Adrenal gland (tissue), 12 donors: Measurements from ENCODE around the gene ISCA2. TPM values are rescaled to one million over a fixed set of nuclear protein-coding genes. Genes with fewer than 3 reads are reported as not detected.

ENCODE experiments used
- DNase-seq, 7 donors: peaks; one replicate each; pipeline ENCODE4 v3.0.0-alpha.2; 2019 to 2020
- H3K27ac ChIP-seq, 5 donors: fragments of 200-600 bp; sonication (generic) in 4 of 5; 1 replicate in 3 of 5; 2 replicates in 2 of 5; pipeline versions ENCODE4 v1.5.1 to v1.8.0; 2016 to 2020; ENCODE audit warnings: mild to moderate bottlenecking in 1 of 5
- H3K27me3 ChIP-seq: fragments of 200-600 bp; 2 replicates; pipeline ENCODE4 v1.8.0; 2021
- H3K36me3 ChIP-seq, 2 donors: fragments of 200-600 bp; replicated peaks in 1 of 2; 1 replicate in 1 of 2; 2 replicates in 1 of 2; pipeline versions ENCODE4 v1.5.1 to v1.8.0; 2018 to 2022
- H3K4me1 ChIP-seq, 2 donors: fragments of 200-600 bp; replicated peaks in 1 of 2; 1 replicate in 1 of 2; 2 replicates in 1 of 2; pipeline versions ENCODE4 v1.5.1 to v1.8.0; 2018 to 2021
- H3K4me3 ChIP-seq, 4 donors: fragments of 200-600 bp; sonication (generic) in 3 of 4; one replicate each; pipeline ENCODE4 v1.5.1; 2016 to 2018
- H3K9me3 ChIP-seq, 3 donors: fragments of 200-600 bp; sonication (generic) in 1 of 3; replicated peaks in 1 of 3; 1 replicate in 2 of 3; 2 replicates in 1 of 3; pipeline versions ENCODE4 v1.5.1 to v1.8.0; 2016 to 2021
- CTCF ChIP-seq, 6 experiments: fragments of 450-650 bp in 4 of 6; fragments of 200-600 bp in 2 of 6; sonication (generic) in 1 of 6; IDR thresholded peaks; 1 replicate in 5 of 6; 2 replicates in 1 of 6; pipeline versions ENCODE4 v1.5.1 to v1.8.0; 2016 to 2021; ENCODE audit warnings: antibody characterized with exemption in 6 of 6, mild to moderate bottlenecking in 2 of 6, moderate library complexity in 1 of 6
- POLR2A ChIP-seq, 2 donors: fragments of 450-650 bp; IDR thresholded peaks; one replicate each; pipeline ENCODE4 v1.6.1; 2017; ENCODE audit warnings: antibody characterized with exemption in 2 of 2, mild to moderate bottlenecking in 2 of 2, moderate library complexity in 1 of 2
- WGBS, 4 donors: extraction: QIAGEN DNeasy Blood & Tissue Kit in 2 of 4; methylation state at CpG; one replicate each; pipeline versions ENCODE4 v1.1.5 to v1.1.7; 2013 to 2017; 5-methylcytosine and 5-hydroxymethylcytosine counted together
- intact Hi-C, 2 donors: fragments of 100-400 bp; cut with DNase I; formaldehyde crosslinking; loops; one replicate each; pipeline versions ENCODE4 v1.14.1 to v1.15.0; 2022 to 2023
- polyA plus RNA-seq, 3 donors: library from polyadenylated mRNA; stranded (reverse); fragments of 200-250 nt in 2 of 3; fragments of 350-450 nt in 1 of 3; fragmentation: Illumina TruSeq in 1 of 3; extraction: RNeasy Lipid Tissue Mini Kit (QIAGEN cat#74804) in 1 of 3; gene quantifications; one replicate each; pipeline ENCODE4 v1.2.3, GENCODE V29; 2013 to 2014
- total RNA-seq, 9 donors: library from RNA; depleted of rRNA in 4 of 9; stranded (reverse); fragments of >200 nt in 4 of 9; fragments of 120-200 nt in 1 of 9; fragmentation: NEBNext Ultra II Directional in 1 of 9; extraction: Animal tissue kit (Norgen Biotek cat#: 25700) in 1 of 9; gene quantifications; one replicate each; pipeline versions ENCODE4 v1.1.0 to v1.2.4, GENCODE V29; 2013 to 2023
- donor health status: healthy with polysubstance abuse.
- donor health status: Bipolar disorder and iron deficiency.
- donor health status: DM: yes; HTN: yes; CAD: no.
- donor health status: DM: no; HTN: no; CAD: no.
- donor health status: DM: no; HTN: no; CAD: no.
- donor health status: DM: yes; HTN: yes; CAD: no.

ISCA2 gene
- total and polyA plus RNA-seq, 12 donors, result 13.2 to 63.6 (median 47.4) TPM

GRCh38 chr14:74528406-74528805, 34.8 kb downstream of the ISCA2 start:
- no peaks in the 10 kb centered on the region for H3K27me3 ChIP-seq
- no peak for DNase-seq
- intact Hi-C loops, result no loop called here
- peaks cover 9% of the 10 kb centered on the region in 2 donors for H3K4me1 ChIP-seq
- H3K4me3 ChIP-seq, result no peak overlapping the region
- WGBS, 4 donors, result 87 to 95% (median 92%) methylated on average over 7 to 14 of the region's 14 CpGs
- no peak for TF ChIP-seq POLR2A (IDR thresholded peaks at IDR 0.05)
- no peaks in the 10 kb centered on the region for H3K9me3 ChIP-seq
- no peaks in the 10 kb centered on the region for H3K36me3 ChIP-seq
- no peak overlapping the region for H3K27ac ChIP-seq

- no peak for DNase-seq
- peaks cover 9% of the 10 kb centered on the region in 2 donors for H3K4me1 ChIP-seq
- no peaks in the 10 kb centered on the region for H3K36me3 ChIP-seq
- no peak for TF ChIP-seq POLR2A (IDR thresholded peaks at IDR 0.05)
- TF ChIP-seq CTCF (IDR thresholded peaks at IDR 0.05), result no peak
- intact Hi-C loops, result no loop called here
- WGBS, 4 donors, result 93 to 95% (median 95%) methylated on average over 7 to 10 of the region's 10 CpGs
- no peak overlapping the region for H3K27ac ChIP-seq
- H3K9me3 ChIP-seq, result no peaks in the 10 kb centered on the region
- no peak overlapping the region for H3K4me3 ChIP-seq
- no peaks in the 10 kb centered on the region for H3K27me3 ChIP-seq
These were observed 35.3 kb downstream of the ISCA2 start for GRCh38 chr14:74528886-74529285.

GRCh38 chr14:74531006-74531405, 37.4 kb downstream of the ISCA2 start:
- H3K4me1 ChIP-seq, result no peaks in the 10 kb centered on the region
- TF ChIP-seq CTCF (IDR thresholded peaks at IDR 0.05) (no peak), POLR2A (IDR thresholded peaks at IDR 0.05) (no peak)
- no peaks in the 10 kb centered on the region for H3K36me3 ChIP-seq
- intact Hi-C loops, result no loop called here
- no peak overlapping the region for H3K4me3 ChIP-seq
- H3K27ac ChIP-seq, result no peak overlapping the region
- WGBS, 4 donors, result 72 to 90% (median 75%) methylated on average over 3 of the region's 3 CpGs
- H3K27me3 ChIP-seq, result no peaks in the 10 kb centered on the region
- H3K9me3 ChIP-seq, result no peaks in the 10 kb centered on the region
- no peak for DNase-seq

GRCh38 chr14:74531467-74531866, 37.9 kb downstream of the ISCA2 start:
- no peaks in the 10 kb centered on the region for H3K9me3 ChIP-seq
- TF ChIP-seq CTCF (IDR thresholded peaks at IDR 0.05) (peak in 4 of 6 experiments; percentile 17 to 42 (median 28)), POLR2A (IDR thresholded peaks at IDR 0.05) (no peak)
- intact Hi-C loops, result no loop called here
- DNase-seq, result peak in 6 of 7 donors; percentile 51 to 62 (median 58)
- no peaks in the 10 kb centered on the region for H3K36me3 ChIP-seq
- 37 to 59% (median 53%) methylated on average over 2 to 5 of the region's 5 CpGs for WGBS, 4 donors
- no peak overlapping the region for H3K4me3 ChIP-seq
- H3K27ac ChIP-seq, result no peak overlapping the region
- H3K27me3 ChIP-seq, result no peaks in the 10 kb centered on the region
- no peaks in the 10 kb centered on the region for H3K4me1 ChIP-seq

- TF ChIP-seq POLR2A (IDR thresholded peaks at IDR 0.05), result no peak
- TF ChIP-seq CTCF (IDR thresholded peaks at IDR 0.05), result no peak
- intact Hi-C loops, result no loop called here
- Histone ChIP-seq H3K27ac (no peak overlapping the region), H3K4me1 (no peaks in the 10 kb centered on the region), H3K36me3 (no peaks in the 10 kb centered on the region), H3K27me3 (no peaks in the 10 kb centered on the region), H3K4me3 (no peak overlapping the region), H3K9me3 (no peaks in the 10 kb centered on the region)
- 85 to 93% (median 92%) methylated on average over 8 to 10 of the region's 10 CpGs for WGBS, 4 donors
- no peak for DNase-seq
These were observed 38.7 kb downstream of the ISCA2 start for GRCh38 chr14:74532246-74532645.
